Spinal cord (tissue), 10 donors: ENCODE data around the gene IL4R. TPM values are rescaled to one million over a fixed set of nuclear protein-coding genes. Genes with fewer than 3 reads are reported as not detected.

Source experiments
- DNase-seq, 6 donors: peaks; one replicate each; pipeline versions ENCODE4 v3.0.0 to v3.0.0-alpha.2; 2013 to 2015; ENCODE audit warnings: low spot score in 6 of 6, low read depth in 4 of 6
- H3K27ac ChIP-seq: one replicate; pipeline ENCODE4 v1.5.1; 2013; ENCODE audit warnings: low read depth, low read length, control low read depth
- H3K27me3 ChIP-seq: one replicate; pipeline ENCODE4 v1.6.1; 2013; ENCODE audit warnings: low read length; ENCODE audit not compliant: control insufficient read depth, insufficient read depth
- H3K36me3 ChIP-seq: one replicate; pipeline ENCODE4 v1.6.1; 2013; ENCODE audit warnings: low read length; ENCODE audit not compliant: control insufficient read depth, insufficient read depth
- H3K4me1 ChIP-seq: one replicate; pipeline ENCODE4 v1.6.1; 2013; ENCODE audit warnings: low read length; ENCODE audit not compliant: control insufficient read depth, insufficient read depth
- H3K4me3 ChIP-seq: one replicate; pipeline ENCODE4 v1.5.1; 2013; ENCODE audit warnings: low read depth, low read length, control low read depth
- H3K9me3 ChIP-seq: one replicate; pipeline ENCODE4 v1.6.1; 2013; ENCODE audit warnings: low read length; ENCODE audit not compliant: control insufficient read depth, insufficient read depth
- WGBS: methylation state at CpG from one replicate; pipeline ENCODE4 v1.1.5; 2013; ENCODE audit warnings: missing lambda C conversion rate; ENCODE audit not compliant: insufficient coverage; 5-methylcytosine and 5-hydroxymethylcytosine counted together
- polyA plus RNA-seq, 2 donors: library from polyadenylated mRNA; unstranded; fragments of 120-200 nt; gene quantifications; one replicate each; pipeline ENCODE4 v1.2.1, GENCODE V29; 2013; ENCODE audit not compliant: insufficient read length in 2 of 2
- total RNA-seq, 2 donors: library from RNA; depleted of rRNA in 1 of 2; stranded (reverse); fragments of 120-200 nt in 1 of 2; fragments of >200 nt in 1 of 2; gene quantifications; one replicate each; pipeline versions ENCODE4 v1.2.3 to v1.2.4, GENCODE V29; 2013 to 2014
- donor health status: healthy.

IL4R gene
- total and polyA plus RNA-seq, 4 donors: 6.1 to 9.8 (median 9.0) TPM

GRCh38 chr16:27381974-27382855, 68.4 kb downstream of the IL4R start:
- Histone ChIP-seq H3K27me3 (no peaks in the 10 kb centered on the region), H3K9me3 (no peaks in the 10 kb centered on the region)
- WGBS: 80% methylated on average over 10 of the region's 10 CpGs

GRCh38 chr16:27383556-27384243, 69.9 kb downstream of the IL4R start:
- Histone ChIP-seq H3K4me3 (no peak overlapping the region), H3K27ac (no peak overlapping the region), H3K36me3 (no peaks in the 10 kb centered on the region), H3K27me3 (no peaks in the 10 kb centered on the region), H3K4me1 (no peaks in the 10 kb centered on the region), H3K9me3 (no peaks in the 10 kb centered on the region)
- 78% methylated on average over 15 of the region's 15 CpGs for WGBS
- DNase-seq: no peak

More at GRCh38 chr16:27381974-27382855, 68.4 kb downstream of the IL4R start:
- DNase-seq: no peak
- Histone ChIP-seq H3K27ac (no peak overlapping the region), H3K36me3 (no peaks in the 10 kb centered on the region), H3K4me3 (no peak overlapping the region), H3K4me1 (no peaks in the 10 kb centered on the region)

DNA sequence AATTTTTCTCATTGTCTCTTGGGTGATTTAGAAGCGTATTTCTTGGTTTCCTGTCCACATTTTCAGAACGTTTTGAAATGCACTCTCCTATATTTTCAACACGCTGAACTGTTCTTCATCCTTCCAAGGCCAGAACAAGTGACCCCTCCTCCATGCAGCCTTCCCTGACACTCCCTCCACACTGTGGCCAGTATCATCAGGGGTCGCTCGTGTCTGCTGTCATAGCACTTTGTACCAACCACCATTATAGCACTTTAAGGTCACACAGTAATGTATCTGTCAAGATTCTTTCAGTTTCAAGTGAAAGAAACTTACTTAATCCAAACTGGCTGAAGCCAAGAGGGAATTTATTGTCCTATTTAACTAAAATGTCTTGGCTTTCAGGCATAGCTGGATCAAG, 70.7 kb downstream of the IL4R start:
- no peaks in the 10 kb centered on the region for H3K4me1 ChIP-seq
- H3K27ac ChIP-seq: no peak overlapping the region
- WGBS: 76% methylated on average over 4 of the region's 5 CpGs
- no peaks in the 10 kb centered on the region for H3K27me3 ChIP-seq
- H3K36me3 ChIP-seq: no peaks in the 10 kb centered on the region
- H3K4me3 ChIP-seq: no peak overlapping the region
- no peak for DNase-seq
- no peaks in the 10 kb centered on the region for H3K9me3 ChIP-seq

DNA sequence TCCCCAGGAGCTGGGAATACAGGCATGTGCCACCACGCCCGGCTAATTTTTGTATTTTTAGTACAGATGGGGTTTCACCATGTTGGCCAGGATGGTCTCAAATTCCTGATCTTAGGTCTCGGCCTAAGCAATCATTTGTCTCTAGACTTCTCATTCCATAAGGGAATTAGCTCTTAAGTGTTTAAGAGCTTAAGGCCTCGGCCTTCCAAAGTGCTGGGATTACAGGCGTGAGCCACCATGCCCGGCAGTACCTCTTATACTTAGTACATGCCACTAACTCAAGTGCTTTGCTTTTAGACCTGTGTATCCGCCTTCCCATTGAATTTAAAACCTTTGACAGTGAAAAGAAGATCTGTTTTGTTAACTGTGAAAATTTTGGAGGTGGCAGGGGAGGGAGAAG, 71.6 kb downstream of the IL4R start:
- Histone ChIP-seq H3K4me1 (no peaks in the 10 kb centered on the region), H3K36me3 (no peaks in the 10 kb centered on the region), H3K4me3 (no peak overlapping the region), H3K9me3 (no peaks in the 10 kb centered on the region), H3K27me3 (no peaks in the 10 kb centered on the region), H3K27ac (no peak overlapping the region)
- no CpG with 5 or more reads among the region's 7 CpGs for WGBS
- no peak for DNase-seq

DNA sequence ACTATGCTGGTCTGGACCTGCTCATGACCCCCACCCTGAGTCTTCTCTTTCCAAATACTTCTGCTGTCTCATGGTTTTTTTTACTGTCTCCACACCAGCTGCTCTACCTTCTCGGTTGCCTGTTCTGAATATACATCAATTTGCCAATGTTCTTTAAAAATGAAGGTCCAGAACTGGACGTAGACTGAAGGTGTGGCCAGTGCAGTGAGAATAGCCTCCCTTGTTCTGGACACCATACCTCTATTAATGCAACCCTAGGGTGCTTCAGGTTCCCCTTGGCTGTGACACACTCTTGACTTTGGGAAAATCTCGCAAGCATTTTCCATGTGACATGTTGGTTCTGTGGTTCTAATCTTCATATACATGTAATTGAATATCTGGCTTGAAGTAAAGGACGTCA, 72.9 kb downstream of the IL4R start:
- Histone ChIP-seq H3K4me3 (no peak overlapping the region), H3K4me1 (no peaks in the 10 kb centered on the region), H3K27ac (no peak overlapping the region), H3K27me3 (no peaks in the 10 kb centered on the region), H3K36me3 (no peaks in the 10 kb centered on the region), H3K9me3 (no peaks in the 10 kb centered on the region)
- WGBS: 100% methylated on average over 1 of the region's 4 CpGs
- no peak for DNase-seq

DNA sequence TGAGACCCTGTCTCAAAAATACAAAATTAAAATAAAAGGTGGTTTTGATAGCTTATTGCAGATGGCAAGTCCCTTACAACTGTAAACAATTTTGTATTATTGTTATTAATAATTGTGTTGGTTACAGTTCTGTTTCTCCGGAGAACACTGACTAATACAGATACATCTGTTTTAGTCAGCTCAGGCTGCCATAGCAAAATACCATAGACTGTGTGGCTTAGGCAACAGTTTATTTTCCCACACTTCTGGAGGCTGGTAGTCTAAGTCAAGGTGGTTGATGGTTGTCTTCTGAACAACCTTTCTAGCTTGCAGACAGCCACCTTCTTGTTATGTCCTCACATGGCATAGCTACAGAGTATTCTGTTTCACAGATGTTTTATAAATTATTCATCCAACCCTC, 74.0 kb downstream of the IL4R start:
- no CpG with 5 or more reads among the region's 1 CpG for WGBS
- H3K4me3 ChIP-seq: no peak overlapping the region
- H3K9me3 ChIP-seq: peaks cover 2% of the 10 kb centered on the region
- no peaks in the 10 kb centered on the region for H3K27me3 ChIP-seq
- H3K36me3 ChIP-seq: no peaks in the 10 kb centered on the region
- no peaks in the 10 kb centered on the region for H3K4me1 ChIP-seq
- H3K27ac ChIP-seq: no peak overlapping the region
- no peak for DNase-seq

- no peak for DNase-seq
- Histone ChIP-seq H3K36me3 (no peaks in the 10 kb centered on the region), H3K4me3 (no peak overlapping the region), H3K4me1 (no peaks in the 10 kb centered on the region), H3K27me3 (no peaks in the 10 kb centered on the region), H3K27ac (no peak overlapping the region), H3K9me3 (peaks cover 2% of the 10 kb centered on the region)
- WGBS: 100% methylated on average over 3 of the region's 8 CpGs
Measured at GRCh38 chr16:27389272-27389961, 75.6 kb downstream of the IL4R start.

- Histone ChIP-seq H3K9me3 (peaks cover 3% of the 10 kb centered on the region), H3K4me3 (no peak overlapping the region), H3K36me3 (no peaks in the 10 kb centered on the region), H3K27ac (no peak overlapping the region), H3K4me1 (no peaks in the 10 kb centered on the region), H3K27me3 (no peaks in the 10 kb centered on the region)
- no peak for DNase-seq
Measured at GRCh38 chr16:27390151-27390550, 76.4 kb downstream of the IL4R start.

DNA sequence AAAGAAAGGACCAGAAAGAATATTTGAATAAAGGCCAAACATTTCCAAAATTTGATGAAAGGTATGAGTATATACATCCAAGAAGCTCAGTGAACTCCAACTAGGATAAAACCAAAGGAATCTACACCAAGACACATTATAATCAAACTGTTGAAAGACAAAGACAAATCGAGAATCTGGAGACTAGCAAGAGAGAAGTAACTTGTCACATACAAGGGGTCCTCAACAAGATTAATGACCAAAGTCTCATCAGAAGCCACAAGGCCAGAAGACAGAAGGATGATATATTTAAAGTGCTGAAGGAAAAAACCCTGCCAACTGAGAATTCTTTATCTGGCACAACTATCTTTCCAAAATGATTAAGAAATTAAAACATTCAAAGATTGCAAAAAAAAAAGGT, 78.9 kb downstream of the IL4R start:
- no CpG with 5 or more reads among the region's 1 CpG for WGBS
- Histone ChIP-seq H3K9me3 (peaks cover 7% of the 10 kb centered on the region), H3K4me1 (no peaks in the 10 kb centered on the region)

More for the DNA sequence above, 78.9 kb downstream of the IL4R start:
- no peaks in the 10 kb centered on the region for H3K36me3 ChIP-seq
- no peak for DNase-seq
- no peaks in the 10 kb centered on the region for H3K27me3 ChIP-seq
- H3K27ac ChIP-seq: no peak overlapping the region
- H3K4me3 ChIP-seq: no peak overlapping the region
